HG03439 (cell line): ENCODE results near the gene MAMDC4.
"Not testable (repeated sequence)": the region's sequence is repeated elsewhere in the genome, so short reads cannot be mapped to it uniquely, and the experiment has no call there.

Source experiments
- ATAC-seq: cut with Tn5 transposase; IDR thresholded peaks from one replicate; pipeline ENCODE4 v1.9.1; 2021; ENCODE audit warnings: mild to moderate bottlenecking, moderate library complexity; ENCODE audit not compliant: unreplicated experiment

Gene MAMDC4

GRCh38 chr9:136824496-136825225, 27.5 kb upstream of the MAMDC4 start:
- no peak for ATAC-seq

GRCh38 chr9:136825295-136826187, 26.6 kb upstream of the MAMDC4 start:
- no peak for ATAC-seq

GRCh38 chr9:136826188-136826541, 26.0 kb upstream of the MAMDC4 start:
- ATAC-seq, result no peak

- ATAC-seq, result no peak
Measured at GRCh38 chr9:136826703-136827582, 25.2 kb upstream of the MAMDC4 start.

- no peak for ATAC-seq
Measured at GRCh38 chr9:136827794-136828473, 24.2 kb upstream of the MAMDC4 start.

- ATAC-seq, result no peak
Measured at GRCh38 chr9:136828474-136829140, 23.5 kb upstream of the MAMDC4 start.

- ATAC-seq, result no peak
Measured at GRCh38 chr9:136829412-136829811, 22.7 kb upstream of the MAMDC4 start.

- ATAC-seq, result no peak
Measured at GRCh38 chr9:136829981-136830885, 21.9 kb upstream of the MAMDC4 start.

- no peak for ATAC-seq
Measured at GRCh38 chr9:136831002-136831719, 21.0 kb upstream of the MAMDC4 start.

- ATAC-seq, result no peak
Measured at GRCh38 chr9:136831720-136832104, 20.4 kb upstream of the MAMDC4 start.

GRCh38 chr9:136832581-136832980, 19.6 kb upstream of the MAMDC4 start:
- no peak for ATAC-seq

GRCh38 chr9:136833381-136834048, 18.6 kb upstream of the MAMDC4 start:
- ATAC-seq, result not testable (repeated sequence)

- no peak for ATAC-seq
Measured at GRCh38 chr9:136835162-136835931, 16.8 kb upstream of the MAMDC4 start.

- ATAC-seq, result no peak
Measured at GRCh38 chr9:136835932-136836904, 15.9 kb upstream of the MAMDC4 start.

GRCh38 chr9:136837146-136837855, 14.8 kb upstream of the MAMDC4 start:
- no peak for ATAC-seq
